Keratinocyte (primary cell): ENCODE data around the gene SPRING1.

Source experiments
- EZH2 ChIP-seq: IDR thresholded peaks from one replicate; pipeline ENCODE4 v1.6.1; 2012; ENCODE audit warnings: inconsistent platforms, mild to moderate bottlenecking, low read length, moderate library complexity
- TF ChIP-seq, protein P1 (sequence below), 3 experiments: IDR thresholded peaks in 1 of 3; conservative IDR thresholded peaks in 1 of 3; optimal IDR thresholded peaks in 1 of 3; 2 replicates in 2 of 3; 3 replicates in 1 of 3; pipeline versions ENCODE3 to v1.5.1; 2011; ENCODE audit warnings: low read length in 3 of 3, mild to moderate bottlenecking in 3 of 3, moderate library complexity in 2 of 3, control low read depth in 1 of 3, inconsistent platforms in 1 of 3; ENCODE audit not compliant: insufficient read depth in 2 of 3; ENCODE audit errors: extremely low read depth in 1 of 3

DNA sequence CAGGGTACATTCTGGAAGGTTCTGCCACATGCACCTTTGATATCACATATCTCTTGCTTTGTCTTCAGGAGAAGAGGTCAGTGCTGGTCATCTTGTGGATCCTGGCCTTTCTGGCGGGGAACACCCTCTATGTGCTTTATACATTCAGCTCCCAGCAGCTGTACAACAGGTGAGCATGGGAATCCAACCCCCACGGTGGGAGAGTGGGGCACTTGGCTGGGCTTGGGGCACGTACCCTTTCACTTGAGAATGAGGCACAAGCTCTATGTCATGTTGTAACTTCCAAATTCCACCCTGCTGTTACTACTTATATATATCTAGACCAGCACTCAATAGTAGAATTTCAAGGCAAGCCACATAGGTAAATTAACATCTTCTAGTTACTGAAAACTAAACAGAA lies 28.9 kb upstream of the SPRING1 start:
- TF ChIP-seq, protein P1, sequence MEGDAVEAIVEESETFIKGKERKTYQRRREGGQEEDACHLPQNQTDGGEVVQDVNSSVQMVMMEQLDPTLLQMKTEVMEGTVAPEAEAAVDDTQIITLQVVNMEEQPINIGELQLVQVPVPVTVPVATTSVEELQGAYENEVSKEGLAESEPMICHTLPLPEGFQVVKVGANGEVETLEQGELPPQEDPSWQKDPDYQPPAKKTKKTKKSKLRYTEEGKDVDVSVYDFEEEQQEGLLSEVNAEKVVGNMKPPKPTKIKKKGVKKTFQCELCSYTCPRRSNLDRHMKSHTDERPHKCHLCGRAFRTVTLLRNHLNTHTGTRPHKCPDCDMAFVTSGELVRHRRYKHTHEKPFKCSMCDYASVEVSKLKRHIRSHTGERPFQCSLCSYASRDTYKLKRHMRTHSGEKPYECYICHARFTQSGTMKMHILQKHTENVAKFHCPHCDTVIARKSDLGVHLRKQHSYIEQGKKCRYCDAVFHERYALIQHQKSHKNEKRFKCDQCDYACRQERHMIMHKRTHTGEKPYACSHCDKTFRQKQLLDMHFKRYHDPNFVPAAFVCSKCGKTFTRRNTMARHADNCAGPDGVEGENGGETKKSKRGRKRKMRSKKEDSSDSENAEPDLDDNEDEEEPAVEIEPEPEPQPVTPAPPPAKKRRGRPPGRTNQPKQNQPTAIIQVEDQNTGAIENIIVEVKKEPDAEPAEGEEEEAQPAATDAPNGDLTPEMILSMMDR (optimal IDR thresholded peaks at IDR 0.05 in 1 of 3, IDR thresholded peaks at IDR 0.05 in 1 of 3, conservative IDR thresholded peaks at IDR 0.05 in 1 of 3; ENCODE audit: extremely low read depth in 1 of 3, insufficient read depth in 2 of 3, low read length in 3 of 3), result no peak
- TF ChIP-seq EZH2, result no peak
